GM18505 (cell line): Measurements from ENCODE around the gene FIBIN.
"Not testable (repeated sequence)": the region's sequence is repeated elsewhere in the genome, so short reads cannot be mapped to it uniquely, and the experiment has no call there.

ENCODE experiments used
- ATAC-seq: cut with Tn5 transposase; IDR thresholded peaks from one replicate; pipeline ENCODE4 v1.9.1; 2021; ENCODE audit not compliant: unreplicated experiment
- POLR2A ChIP-seq: IDR thresholded peaks from 4 replicates; pipeline ENCODE4 v1.6.1; 2011; ENCODE audit warnings: borderline replicate concordance; ENCODE audit not compliant: insufficient read depth, insufficient read length; ENCODE audit errors: extremely low read depth

Gene FIBIN

GRCh38 chr11:26964339-26964738, 29.6 kb upstream of the FIBIN start:
- ATAC-seq: no peak
- no peak for TF ChIP-seq POLR2A

DNA sequence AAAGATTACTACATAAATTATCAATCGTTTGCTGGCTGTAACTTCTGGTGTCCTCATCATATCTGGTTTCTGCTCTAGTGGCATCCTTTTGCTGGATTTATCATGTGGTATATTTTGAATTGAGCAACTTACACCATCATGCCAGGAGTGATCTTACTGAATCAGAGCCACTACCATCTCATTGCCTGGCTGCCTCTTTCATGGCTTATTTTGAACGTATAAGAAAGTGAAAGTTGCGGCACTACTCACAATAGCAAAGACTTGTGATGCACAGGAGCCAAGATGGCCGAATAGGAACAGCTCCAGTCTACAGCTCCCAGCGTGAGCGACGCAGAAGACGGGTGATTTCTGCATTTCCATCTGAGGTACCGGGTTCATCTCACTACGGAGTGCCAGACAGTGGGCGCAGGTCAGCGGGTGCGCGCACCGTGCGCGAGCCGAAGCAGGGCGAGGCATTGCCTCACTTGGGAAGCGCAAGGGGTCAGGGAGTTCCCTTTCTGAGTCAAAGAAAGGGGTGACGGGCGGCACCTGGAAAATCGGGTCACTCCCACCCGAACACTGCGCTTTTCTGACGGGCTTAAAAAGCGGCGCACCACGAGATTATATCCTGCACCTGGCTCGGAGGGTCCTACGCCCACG, 28.9 kb upstream of the FIBIN start:
- not testable (repeated sequence) for ATAC-seq

DNA sequence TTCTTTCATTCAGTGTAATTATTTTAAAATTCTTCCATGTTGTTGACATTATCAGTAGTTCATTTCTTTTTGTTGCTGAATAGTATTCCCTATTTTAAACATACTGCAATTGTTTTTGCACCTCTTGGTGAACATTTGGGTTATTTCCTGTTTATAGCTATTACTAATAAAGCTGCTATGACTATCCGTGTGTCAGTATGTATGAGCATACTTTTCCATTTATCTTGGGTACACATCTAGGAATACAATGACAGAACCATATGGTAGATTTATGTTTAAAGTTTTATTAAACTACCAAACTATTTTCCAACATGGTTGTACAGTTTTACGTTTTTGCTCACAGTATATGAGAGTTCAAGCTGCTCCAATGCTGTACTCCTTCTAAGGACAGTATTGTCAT, 22.0 kb upstream of the FIBIN start:
- no peak for TF ChIP-seq POLR2A
- no peak for ATAC-seq

DNA sequence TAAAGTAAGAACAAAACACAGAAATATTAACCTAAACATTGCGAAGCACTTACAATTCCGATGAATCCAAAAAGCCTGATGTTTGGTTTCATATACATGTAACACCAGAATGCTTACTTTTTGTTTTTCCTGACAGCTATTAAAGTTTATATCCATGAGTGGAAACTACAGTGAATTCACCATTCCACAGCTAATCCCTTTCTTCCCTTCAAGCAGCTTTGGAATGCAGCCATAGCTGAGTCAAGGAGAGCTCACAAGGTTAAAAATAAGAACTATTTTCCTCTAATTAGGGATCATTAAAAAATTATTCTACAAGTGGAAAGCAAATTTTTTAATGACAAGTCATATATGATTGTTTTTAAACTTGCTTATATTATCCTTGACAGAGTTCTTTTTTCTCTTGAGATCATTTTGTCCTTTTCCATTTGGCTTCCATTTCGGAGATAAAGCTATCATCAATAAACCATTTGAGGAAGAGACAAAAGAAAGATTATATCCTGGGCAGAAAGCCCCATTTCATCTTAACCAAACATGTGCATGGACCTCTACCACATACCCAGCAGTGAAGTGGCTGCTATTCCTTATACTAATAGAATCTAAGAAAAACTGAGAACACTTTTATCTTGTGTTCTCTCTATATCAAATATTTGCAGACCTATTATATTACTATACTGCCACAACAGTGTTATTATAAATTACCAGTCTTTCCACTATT, 19.7 kb upstream of the FIBIN start:
- no peak for TF ChIP-seq POLR2A
- no peak for ATAC-seq

DNA sequence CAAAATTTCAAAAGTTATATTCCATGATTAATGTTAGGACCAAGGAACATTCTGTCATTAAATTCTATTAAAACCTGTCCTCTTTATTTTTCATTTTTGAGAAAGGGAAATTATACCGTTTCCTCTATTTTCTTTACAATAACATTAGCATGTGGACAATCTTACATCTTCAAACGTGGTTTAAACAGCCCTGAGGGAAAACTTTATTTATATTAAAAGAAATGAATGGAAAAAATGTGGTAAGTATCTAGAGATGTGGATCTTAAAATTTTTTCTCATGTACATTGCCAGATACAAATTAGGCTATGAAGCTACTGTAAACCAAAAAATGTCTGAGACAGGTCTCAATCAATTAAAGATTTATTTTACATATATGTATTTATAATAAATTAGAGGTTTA, 18.9 kb upstream of the FIBIN start:
- ATAC-seq: no peak
- no peak for TF ChIP-seq POLR2A

DNA sequence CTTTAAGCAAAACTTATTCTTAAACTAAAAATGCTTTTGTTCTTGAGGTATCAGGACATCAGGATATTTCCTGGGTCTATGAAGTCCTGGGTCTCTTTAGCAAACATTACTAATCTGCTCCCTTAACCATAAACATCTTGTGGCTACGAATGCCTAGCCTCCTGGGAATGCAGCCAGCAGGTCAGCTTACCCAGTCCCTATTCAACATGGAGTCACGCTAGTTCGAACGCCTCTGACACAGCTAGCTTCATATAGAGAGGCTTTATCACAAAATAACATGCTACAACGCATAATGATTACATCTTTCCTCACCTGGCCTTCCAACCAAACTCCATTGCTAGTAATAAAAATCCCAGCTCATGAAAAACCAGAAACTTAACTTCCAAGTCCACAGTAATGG, 17.5 kb upstream of the FIBIN start:
- TF ChIP-seq POLR2A: no peak
- ATAC-seq: no peak

DNA sequence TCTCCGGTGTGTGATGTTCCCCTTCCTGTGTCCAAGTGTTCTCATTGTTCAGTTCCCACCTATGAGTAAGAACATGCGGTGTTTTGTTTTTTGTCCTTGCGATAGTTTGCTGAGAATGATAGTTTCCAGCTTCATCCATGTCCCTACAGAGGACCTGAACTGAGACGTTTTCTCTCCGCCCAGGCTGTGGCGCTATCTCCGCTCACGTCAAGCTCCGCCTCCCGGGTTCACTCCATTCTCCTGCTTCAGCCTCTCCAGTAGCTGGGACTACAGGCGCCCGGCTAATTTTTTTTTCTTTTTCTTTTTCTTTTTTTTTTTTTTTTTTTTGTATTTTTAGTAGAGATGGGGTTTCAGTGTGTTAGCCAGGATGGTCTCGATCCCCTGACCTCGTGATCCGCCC, 16.7 kb upstream of the FIBIN start:
- ATAC-seq: not testable (repeated sequence)

DNA sequence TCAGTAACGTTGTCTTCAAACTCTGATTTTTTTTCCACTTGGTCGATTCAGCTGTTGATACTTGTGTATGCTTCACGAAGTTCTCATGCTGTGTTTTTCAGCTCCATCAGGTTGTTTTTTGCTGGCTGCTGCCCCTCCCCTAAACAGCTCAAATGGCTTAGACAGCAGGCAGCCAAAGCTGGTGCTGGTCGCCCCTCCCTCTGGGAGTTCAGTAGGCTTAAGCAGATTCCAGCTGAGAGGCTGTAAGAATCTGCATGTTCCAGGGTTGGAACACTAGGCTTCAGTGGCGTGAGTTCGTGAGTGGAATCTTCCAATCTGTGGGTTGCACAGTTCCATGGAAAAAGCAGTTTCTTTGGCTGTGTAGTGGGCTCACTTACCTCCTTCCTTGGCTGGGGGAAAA, 10.3 kb upstream of the FIBIN start:
- TF ChIP-seq POLR2A: no peak
- no peak for ATAC-seq

- no peak for ATAC-seq
These were observed 8.4 kb upstream of the FIBIN start for GRCh38 chr11:26985470-26985869.

DNA sequence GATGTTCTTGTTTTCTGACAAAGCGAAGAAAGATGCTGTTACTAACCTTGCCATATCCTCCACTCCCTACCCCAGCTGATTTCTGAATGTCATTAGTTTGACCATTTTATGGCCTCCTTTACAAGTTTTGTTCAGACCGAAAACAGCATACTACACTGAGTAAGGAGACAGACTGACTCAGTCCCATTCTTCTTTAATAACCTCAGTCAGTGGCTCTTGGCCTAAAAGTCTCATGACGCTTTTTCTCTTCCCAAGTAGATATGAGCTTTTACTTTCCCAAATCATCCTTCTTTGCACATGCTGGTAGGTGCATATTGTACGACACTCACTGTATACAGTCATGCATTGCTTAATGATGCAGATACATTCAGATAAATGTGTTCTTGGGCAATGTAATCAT, 8.0 kb upstream of the FIBIN start:
- no peak for TF ChIP-seq POLR2A
- ATAC-seq: no peak

More at GRCh38 chr11:26985470-26985869, 8.4 kb upstream of the FIBIN start:
- TF ChIP-seq POLR2A: no peak

DNA sequence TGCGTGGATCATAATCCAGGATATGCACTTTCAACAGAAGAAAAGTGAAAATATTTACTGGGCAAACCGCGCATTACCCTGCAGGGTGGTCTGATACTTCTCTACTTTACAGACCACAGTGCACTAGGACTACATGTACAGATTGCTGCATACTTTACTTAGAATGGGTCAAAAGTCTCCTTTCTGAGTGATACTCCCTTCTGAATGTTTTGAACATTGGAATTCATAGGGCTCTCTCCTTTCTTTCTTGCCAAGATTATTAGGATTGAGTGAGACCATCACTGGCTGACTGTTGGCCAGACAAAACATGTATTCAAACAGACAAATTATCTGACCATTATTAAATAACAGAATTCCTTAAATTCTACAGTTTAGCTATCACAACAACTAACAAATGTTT, 6.6 kb upstream of the FIBIN start:
- no peak for ATAC-seq
- TF ChIP-seq POLR2A: no peak

DNA sequence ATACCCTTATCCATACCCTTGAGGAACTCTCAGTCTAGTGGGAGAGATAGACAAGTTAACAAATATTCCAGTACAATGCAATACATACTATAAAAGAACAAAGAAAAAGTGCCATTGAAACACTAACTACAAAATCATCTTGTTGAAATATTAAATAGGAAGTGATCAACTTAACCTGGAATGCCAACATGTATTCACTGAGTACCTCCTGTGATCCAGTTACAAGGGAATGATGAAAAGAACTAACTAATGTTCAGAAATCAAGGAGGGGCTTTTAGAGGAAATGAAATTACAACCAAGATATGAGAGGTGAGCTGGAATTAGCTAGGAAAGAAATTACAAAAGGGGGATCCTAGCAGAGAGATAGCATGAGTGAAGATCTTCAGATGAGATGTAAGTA, 6.2 kb upstream of the FIBIN start:
- no peak for ATAC-seq
- TF ChIP-seq POLR2A: no peak

DNA sequence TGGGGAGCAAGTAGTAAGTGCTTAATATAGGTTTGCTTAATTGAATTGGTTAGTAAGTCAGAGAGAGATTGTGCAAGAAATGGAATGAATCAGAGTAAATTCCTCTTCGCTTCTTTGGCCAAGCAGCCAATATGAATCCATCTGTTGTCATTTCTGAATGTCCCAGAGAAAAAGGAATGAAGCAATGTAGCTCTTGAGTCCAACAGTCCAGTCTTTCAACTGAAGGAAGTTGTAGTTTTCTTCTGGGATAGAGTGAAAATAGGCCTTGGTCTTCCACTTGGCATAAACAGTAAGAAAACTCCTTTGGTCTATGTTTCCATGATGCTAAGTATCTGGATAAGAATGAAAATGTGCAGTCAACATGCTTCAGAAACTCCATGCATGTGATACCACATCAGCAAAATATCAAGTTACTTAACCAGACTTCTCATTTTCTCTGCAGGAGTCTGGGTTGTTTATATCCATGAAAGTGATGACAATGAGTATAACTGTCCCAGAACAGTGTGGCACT, 1.8 kb upstream of the FIBIN start:
- no peak for TF ChIP-seq POLR2A
- no peak for ATAC-seq

- no peak for TF ChIP-seq POLR2A
- ATAC-seq: no peak
These were observed 751 bp downstream of the FIBIN start for GRCh38 chr11:26994631-26995095.
